ENCODE data around the gene SH3D19.

DNA sequence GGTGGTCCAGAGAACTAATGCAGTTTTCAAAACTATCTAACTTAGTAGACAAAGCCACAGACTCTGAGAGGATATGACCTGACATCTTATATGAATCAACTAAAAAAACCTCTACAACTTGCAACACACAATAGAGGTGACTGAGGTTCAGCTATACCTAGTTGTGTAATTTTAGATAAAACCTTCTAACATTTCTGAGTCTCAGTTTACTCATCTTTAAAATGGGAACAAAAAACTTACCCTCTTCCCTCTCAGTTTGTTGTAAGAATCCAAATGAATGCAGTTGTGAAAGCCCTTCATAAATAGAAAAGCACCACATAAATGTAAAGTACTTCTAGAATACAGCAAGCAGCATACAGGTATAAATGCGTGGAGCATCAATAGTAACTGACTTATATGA, 5.9 kb downstream of the SH3D19 start:
- TF ChIP-seq SMC3 (IDR thresholded peaks at IDR 0.05), result no peak
- TF ChIP-seq POLR2AphosphoS2 (conservative IDR thresholded peaks at IDR 0.05; ENCODE audit: low read length), result no peak
- no peak for TF ChIP-seq POLR2A (IDR thresholded peaks at IDR 0.05; ENCODE audit: low read length)
- TF ChIP-seq BHLHE40 (IDR thresholded peaks at IDR 0.05; ENCODE audit: low read depth, low read length), result no peak
- TF ChIP-seq, protein P1, sequence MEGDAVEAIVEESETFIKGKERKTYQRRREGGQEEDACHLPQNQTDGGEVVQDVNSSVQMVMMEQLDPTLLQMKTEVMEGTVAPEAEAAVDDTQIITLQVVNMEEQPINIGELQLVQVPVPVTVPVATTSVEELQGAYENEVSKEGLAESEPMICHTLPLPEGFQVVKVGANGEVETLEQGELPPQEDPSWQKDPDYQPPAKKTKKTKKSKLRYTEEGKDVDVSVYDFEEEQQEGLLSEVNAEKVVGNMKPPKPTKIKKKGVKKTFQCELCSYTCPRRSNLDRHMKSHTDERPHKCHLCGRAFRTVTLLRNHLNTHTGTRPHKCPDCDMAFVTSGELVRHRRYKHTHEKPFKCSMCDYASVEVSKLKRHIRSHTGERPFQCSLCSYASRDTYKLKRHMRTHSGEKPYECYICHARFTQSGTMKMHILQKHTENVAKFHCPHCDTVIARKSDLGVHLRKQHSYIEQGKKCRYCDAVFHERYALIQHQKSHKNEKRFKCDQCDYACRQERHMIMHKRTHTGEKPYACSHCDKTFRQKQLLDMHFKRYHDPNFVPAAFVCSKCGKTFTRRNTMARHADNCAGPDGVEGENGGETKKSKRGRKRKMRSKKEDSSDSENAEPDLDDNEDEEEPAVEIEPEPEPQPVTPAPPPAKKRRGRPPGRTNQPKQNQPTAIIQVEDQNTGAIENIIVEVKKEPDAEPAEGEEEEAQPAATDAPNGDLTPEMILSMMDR (IDR thresholded peaks at IDR 0.05), result no peak
- TF ChIP-seq JUNB (IDR thresholded peaks at IDR 0.05), result no peak
- TF ChIP-seq, protein P2, sequence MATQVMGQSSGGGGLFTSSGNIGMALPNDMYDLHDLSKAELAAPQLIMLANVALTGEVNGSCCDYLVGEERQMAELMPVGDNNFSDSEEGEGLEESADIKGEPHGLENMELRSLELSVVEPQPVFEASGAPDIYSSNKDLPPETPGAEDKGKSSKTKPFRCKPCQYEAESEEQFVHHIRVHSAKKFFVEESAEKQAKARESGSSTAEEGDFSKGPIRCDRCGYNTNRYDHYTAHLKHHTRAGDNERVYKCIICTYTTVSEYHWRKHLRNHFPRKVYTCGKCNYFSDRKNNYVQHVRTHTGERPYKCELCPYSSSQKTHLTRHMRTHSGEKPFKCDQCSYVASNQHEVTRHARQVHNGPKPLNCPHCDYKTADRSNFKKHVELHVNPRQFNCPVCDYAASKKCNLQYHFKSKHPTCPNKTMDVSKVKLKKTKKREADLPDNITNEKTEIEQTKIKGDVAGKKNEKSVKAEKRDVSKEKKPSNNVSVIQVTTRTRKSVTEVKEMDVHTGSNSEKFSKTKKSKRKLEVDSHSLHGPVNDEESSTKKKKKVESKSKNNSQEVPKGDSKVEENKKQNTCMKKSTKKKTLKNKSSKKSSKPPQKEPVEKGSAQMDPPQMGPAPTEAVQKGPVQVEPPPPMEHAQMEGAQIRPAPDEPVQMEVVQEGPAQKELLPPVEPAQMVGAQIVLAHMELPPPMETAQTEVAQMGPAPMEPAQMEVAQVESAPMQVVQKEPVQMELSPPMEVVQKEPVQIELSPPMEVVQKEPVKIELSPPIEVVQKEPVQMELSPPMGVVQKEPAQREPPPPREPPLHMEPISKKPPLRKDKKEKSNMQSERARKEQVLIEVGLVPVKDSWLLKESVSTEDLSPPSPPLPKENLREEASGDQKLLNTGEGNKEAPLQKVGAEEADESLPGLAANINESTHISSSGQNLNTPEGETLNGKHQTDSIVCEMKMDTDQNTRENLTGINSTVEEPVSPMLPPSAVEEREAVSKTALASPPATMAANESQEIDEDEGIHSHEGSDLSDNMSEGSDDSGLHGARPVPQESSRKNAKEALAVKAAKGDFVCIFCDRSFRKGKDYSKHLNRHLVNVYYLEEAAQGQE (IDR thresholded peaks at IDR 0.05), result no peak
- TF ChIP-seq EP300 (IDR thresholded peaks at IDR 0.05), result no peak
- no peak for TF ChIP-seq RFX5 (IDR thresholded peaks at IDR 0.05)
- TF ChIP-seq, protein P3, sequence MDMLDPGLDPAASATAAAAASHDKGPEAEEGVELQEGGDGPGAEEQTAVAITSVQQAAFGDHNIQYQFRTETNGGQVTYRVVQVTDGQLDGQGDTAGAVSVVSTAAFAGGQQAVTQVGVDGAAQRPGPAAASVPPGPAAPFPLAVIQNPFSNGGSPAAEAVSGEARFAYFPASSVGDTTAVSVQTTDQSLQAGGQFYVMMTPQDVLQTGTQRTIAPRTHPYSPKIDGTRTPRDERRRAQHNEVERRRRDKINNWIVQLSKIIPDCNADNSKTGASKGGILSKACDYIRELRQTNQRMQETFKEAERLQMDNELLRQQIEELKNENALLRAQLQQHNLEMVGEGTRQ (IDR thresholded peaks at IDR 0.05), result no peak
- TF ChIP-seq ZFP36 (IDR thresholded peaks at IDR 0.05; ENCODE audit: borderline replicate concordance, partially characterized antibody), result no peak
- no peak for TF ChIP-seq CHD2 (IDR thresholded peaks at IDR 0.05; ENCODE audit: low read length, partially characterized antibody)

Data from A549 (cell line).